Fibroblast of skin of abdomen (primary cell): ENCODE data around the gene SON. TPM values are rescaled to one million over a fixed set of nuclear protein-coding genes. Genes with fewer than 3 reads are reported as not detected.
"Not testable (repeated sequence)": the region's sequence is repeated elsewhere in the genome, so short reads cannot be mapped to it uniquely, and the experiment has no call there.

Source experiments
- DNase-seq: peaks from one replicate; pipeline ENCODE4 v3.0.0-alpha.2; 2013
- polyA plus RNA-seq, 2 experiments: library from polyadenylated mRNA; unstranded; fragments of 120-200 nt; gene quantifications; one replicate each; pipeline ENCODE4 v1.2.1, GENCODE V29; 2013; ENCODE audit not compliant: insufficient read length in 2 of 2

The SON gene
- 145 TPM for polyA plus RNA-seq (2013, experiment 1 of 2; ENCODE audit: insufficient read length)
- polyA plus RNA-seq (2013, experiment 2 of 2; ENCODE audit: insufficient read length), result 139 TPM

- peak; percentile 99 for DNase-seq
Measured at GRCh38 chr21:33542640-33543504, at the start of gene SON. Gene SON (plus strand): TSS chr21:33543038. CDS start chr21:33543093, 55 bp downstream.

- no peak for DNase-seq
Measured at GRCh38 chr21:33493756-33494155, 49.1 kb upstream of the SON start.

- no peak for DNase-seq
Measured at GRCh38 chr21:33495743-33496142, 47.1 kb upstream of the SON start.

GRCh38 chr21:33496345-33496744 is 46.5 kb upstream of the SON start:
- DNase-seq, result no peak

GRCh38 chr21:33505833-33506232 is 37.0 kb upstream of the SON start:
- no peak for DNase-seq

- DNase-seq, result not testable (repeated sequence)
Measured at GRCh38 chr21:33507003-33507402, 35.8 kb upstream of the SON start.

- DNase-seq, result no peak
Measured at GRCh38 chr21:33510826-33511225, 32.0 kb upstream of the SON start.

GRCh38 chr21:33511639-33512038 is 31.2 kb upstream of the SON start:
- no peak for DNase-seq

- no peak for DNase-seq
Measured at GRCh38 chr21:33512481-33512880, 30.4 kb upstream of the SON start.

- peak; percentile 4 for DNase-seq
Measured at GRCh38 chr21:33514229-33514628, 28.6 kb upstream of the SON start.

GRCh38 chr21:33518899-33519298 is 23.9 kb upstream of the SON start:
- no peak for DNase-seq

- no peak for DNase-seq
Measured at GRCh38 chr21:33522297-33522952, 20.4 kb upstream of the SON start.

- no peak for DNase-seq
Measured at GRCh38 chr21:33522953-33523349, 19.9 kb upstream of the SON start.

- DNase-seq, result no peak
Measured at GRCh38 chr21:33531007-33531406, 11.8 kb upstream of the SON start.

- DNase-seq, result no peak
Measured at GRCh38 chr21:33537212-33537611, 5.6 kb upstream of the SON start.

- DNase-seq, result peak; percentile 26
Measured at GRCh38 chr21:33539616-33540015, 3.2 kb upstream of the SON start.

GRCh38 chr21:33540711-33541104 is 2.1 kb upstream of the SON start:
- no peak for DNase-seq

- DNase-seq, result peak; percentile 2
Measured at GRCh38 chr21:33541105-33541711, 1.6 kb upstream of the SON start.

GRCh38 chr21:33541756-33542639 is 840 bp upstream of the SON start, which contains the start of gene GART:
Gene GART (minus strand): TSS chr21:33542117. CDS start chr21:33539315, 2,802 bp downstream.
- peak; percentile 77 for DNase-seq

- DNase-seq, result no peak
Measured at GRCh38 chr21:33543505-33544129, 779 bp downstream of the SON start.

- DNase-seq, result no peak
Measured at GRCh38 chr21:33544451-33545195, 1.8 kb downstream of the SON start.
